Heart left ventricle (tissue), 16 donors: ENCODE measurements around the gene ZP4. TPM values are rescaled to one million over a fixed set of nuclear protein-coding genes. Genes with fewer than 3 reads are reported as not detected.

Source experiments
- ATAC-seq, 4 donors: fragments of 200-7000 bp; cut with Tn5 transposase; one replicate each; pipeline ENCODE4 v1.9.1; 2020 to 2022; ENCODE audit warnings: moderate library complexity in 4 of 4, mild to moderate bottlenecking in 3 of 4, moderate number of reproducible peaks in 1 of 4
- DNase-seq, 5 donors: peaks; one replicate each; pipeline ENCODE4 v3.0.0-alpha.2; 2020
- H3K27ac ChIP-seq, 12 donors: fragments of 200-600 bp; sonication (generic) in 4 of 12; one replicate each; pipeline versions ENCODE4 v1.5.0 to v1.8.0; 2016 to 2022; ENCODE audit warnings: mild to moderate bottlenecking in 2 of 12
- H3K27me3 ChIP-seq, 9 donors: fragments of 200-600 bp; sonication (generic) in 2 of 9; one replicate each; pipeline versions ENCODE4 v1.5.1 to v1.8.0; 2016 to 2022; ENCODE audit warnings: mild to moderate bottlenecking in 3 of 9
- H3K36me3 ChIP-seq, 9 donors: fragments of 200-600 bp; sonication (generic) in 2 of 9; one replicate each; pipeline versions ENCODE4 v1.5.0 to v1.8.0; 2018 to 2022; ENCODE audit warnings: mild to moderate bottlenecking in 2 of 9
- H3K4me1 ChIP-seq, 12 donors: fragments of 200-600 bp; sonication (generic) in 4 of 12; one replicate each; pipeline versions ENCODE4 v1.5.0 to v1.8.0; 2016 to 2022; ENCODE audit warnings: mild to moderate bottlenecking in 3 of 12
- H3K4me3 ChIP-seq, 12 donors: fragments of 200-600 bp; sonication (generic) in 4 of 12; one replicate each; pipeline versions ENCODE4 v1.5.0 to v1.8.0; 2017 to 2022; ENCODE audit warnings: mild to moderate bottlenecking in 9 of 12, moderate library complexity in 4 of 12
- H3K9me3 ChIP-seq, 12 donors: fragments of 200-600 bp; sonication (generic) in 4 of 12; one replicate each; pipeline versions ENCODE4 v1.5.0 to v1.8.0; 2016 to 2022; ENCODE audit warnings: mild to moderate bottlenecking in 1 of 12
- POLR2A ChIP-seq, 2 donors: fragments of 450-650 bp; IDR thresholded peaks; one replicate each; pipeline ENCODE4 v1.6.1; 2017; ENCODE audit warnings: antibody characterized with exemption in 2 of 2, mild to moderate bottlenecking in 2 of 2, moderate library complexity in 2 of 2
- WGBS, 4 donors: extraction: QIAGEN DNeasy Blood & Tissue Kit in 2 of 4; methylation state at CpG; one replicate each; pipeline versions ENCODE4 v1.1.5 to v1.1.7; 2013 to 2018; 5-methylcytosine and 5-hydroxymethylcytosine counted together
- intact Hi-C, 10 donors: fragments of 100-400 bp; cut with DNase I; formaldehyde crosslinking; loops; one replicate each; pipeline versions ENCODE4 v1.11.1 to v1.14.2; 2022
- polyA plus RNA-seq, 2 donors: library from polyadenylated mRNA; stranded (reverse); fragments of 200-250 nt; gene quantifications; one replicate each; pipeline ENCODE4 v1.2.3, GENCODE V29; 2013
- total RNA-seq, 9 donors: library from RNA; depleted of rRNA in 2 of 9; stranded (reverse); fragments of >200 nt in 2 of 9; fragmentation: NEBNext Ultra II Directional in 3 of 9; extraction: Animal tissue kit (Norgen Biotek cat#: 25700) in 3 of 9; gene quantifications; one replicate each; pipeline versions ENCODE4 v1.1.0 to v1.2.4, GENCODE V29; 2016 to 2023
- TF ChIP-seq, protein P1 (sequence below), 12 donors: fragments of 200-600 bp; sonication (generic) in 4 of 12; IDR thresholded peaks; one replicate each; pipeline versions ENCODE4 v1.5.0 to v1.8.0; 2018 to 2022; ENCODE audit warnings: antibody characterized with exemption in 12 of 12, mild to moderate bottlenecking in 5 of 12
- donor health status: ischemic (EF 13 %, LVEDD 7.1; RV severe dilation, severe dysfunction).
- donor health status: healthy with polysubstance abuse.
- donor health status: DM: no; HTN: yes; CAD: no.
- donor health status: DM: no; HTN: no; CAD: no.
- donor health status: ischemic (EF 25% LVEDD 6.9; RV normal size, moderate dysfunction).
- donor health status: ischemic (EF 25% LVEDD 5.7; RV mildly dilated, moderate dysfunction).
- donor health status: healthy.
- donor health status: DM: yes; HTN: yes; CAD: no.
- donor health status: ischemic (EF 35%, LVEDD 5.7; RV mildly dilated, moderate dysfunction).
- donor health status: nonischemic (EF 11% LVEDD 7.7; RV severe dilation, severe dysfunction).
- donor health status: DM: yes; HTN: yes; CAD: no.
- donor health status: PGD.
- donor health status: ischemic (EF 29% LVEDD 5.4; RV normal size, mild dysfunction).
- donor health status: nonischemic (EF 23%, LVEDD 6.1; RV moderate dilation, normal function).

The ZP4 gene
- total and polyA plus RNA-seq, 11 donors = not detected

DNA sequence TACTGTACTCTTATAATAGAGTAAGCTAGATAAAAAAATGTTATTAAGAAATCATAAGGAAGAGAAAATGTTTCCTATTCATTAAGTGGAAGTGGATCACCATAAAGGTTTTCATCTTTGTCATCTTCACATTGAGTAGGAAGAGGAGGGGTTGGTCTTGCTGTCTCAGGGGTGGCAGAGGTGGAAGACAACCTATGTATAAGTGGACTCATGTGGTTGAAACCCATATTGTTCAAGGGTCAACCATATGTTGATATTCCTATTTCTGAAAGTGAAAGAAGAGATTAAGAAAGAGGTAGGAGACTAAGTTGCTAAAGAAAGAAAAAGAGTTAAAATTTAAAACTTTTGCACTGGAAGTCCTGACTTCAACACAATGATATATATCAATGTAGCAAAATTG, 4.9 kb upstream of the ZP4 start:
- no peaks in the 10 kb centered on the region for H3K36me3 ChIP-seq
- DNase-seq = no peak
- H3K27ac ChIP-seq = no peak overlapping the region
- ATAC-seq = no peak
- H3K4me3 ChIP-seq = no peak overlapping the region
- H3K27me3 ChIP-seq = no peaks in the 10 kb centered on the region
- no peaks in the 10 kb centered on the region for H3K4me1 ChIP-seq
- no peak for TF ChIP-seq POLR2A (IDR thresholded peaks at IDR 0.05)
- TF ChIP-seq, protein P1, sequence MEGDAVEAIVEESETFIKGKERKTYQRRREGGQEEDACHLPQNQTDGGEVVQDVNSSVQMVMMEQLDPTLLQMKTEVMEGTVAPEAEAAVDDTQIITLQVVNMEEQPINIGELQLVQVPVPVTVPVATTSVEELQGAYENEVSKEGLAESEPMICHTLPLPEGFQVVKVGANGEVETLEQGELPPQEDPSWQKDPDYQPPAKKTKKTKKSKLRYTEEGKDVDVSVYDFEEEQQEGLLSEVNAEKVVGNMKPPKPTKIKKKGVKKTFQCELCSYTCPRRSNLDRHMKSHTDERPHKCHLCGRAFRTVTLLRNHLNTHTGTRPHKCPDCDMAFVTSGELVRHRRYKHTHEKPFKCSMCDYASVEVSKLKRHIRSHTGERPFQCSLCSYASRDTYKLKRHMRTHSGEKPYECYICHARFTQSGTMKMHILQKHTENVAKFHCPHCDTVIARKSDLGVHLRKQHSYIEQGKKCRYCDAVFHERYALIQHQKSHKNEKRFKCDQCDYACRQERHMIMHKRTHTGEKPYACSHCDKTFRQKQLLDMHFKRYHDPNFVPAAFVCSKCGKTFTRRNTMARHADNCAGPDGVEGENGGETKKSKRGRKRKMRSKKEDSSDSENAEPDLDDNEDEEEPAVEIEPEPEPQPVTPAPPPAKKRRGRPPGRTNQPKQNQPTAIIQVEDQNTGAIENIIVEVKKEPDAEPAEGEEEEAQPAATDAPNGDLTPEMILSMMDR (IDR thresholded peaks at IDR 0.05) = no peak
- intact Hi-C loops = no loop called here
- H3K9me3 ChIP-seq = no peaks in the 10 kb centered on the region

DNA sequence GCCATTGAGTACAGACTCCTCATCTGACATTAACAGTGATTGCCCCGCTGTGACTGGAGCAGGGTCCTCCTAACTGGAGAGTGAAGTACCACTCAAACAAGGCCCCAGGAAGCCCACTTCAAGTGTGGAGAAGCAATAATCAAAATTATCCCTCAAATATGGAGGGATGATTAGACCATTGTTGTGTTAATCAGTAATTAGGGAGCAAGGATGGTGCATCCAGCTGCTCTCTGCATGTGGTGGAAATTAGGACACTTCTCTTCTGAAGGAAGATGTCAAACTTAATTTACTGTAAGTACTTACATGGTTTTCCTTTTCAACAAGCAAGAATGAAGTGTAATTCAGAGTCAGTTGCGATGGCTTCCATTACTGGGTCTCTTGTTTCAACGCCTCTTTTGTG, 3.4 kb upstream of the ZP4 start:
- 85 to 92% (median 89%) methylated on average over 3 of the region's 3 CpGs for WGBS, 4 donors
- H3K4me1 ChIP-seq = no peaks in the 10 kb centered on the region
- DNase-seq (no peak), ATAC-seq (no peak)
- H3K27ac ChIP-seq = no peak overlapping the region
- H3K36me3 ChIP-seq = no peaks in the 10 kb centered on the region
- intact Hi-C loops = no loop called here
- H3K4me3 ChIP-seq = no peak overlapping the region
- no peaks in the 10 kb centered on the region for H3K27me3 ChIP-seq
- TF ChIP-seq, protein P1 (IDR thresholded peaks at IDR 0.05) = no peak
- no peak for TF ChIP-seq POLR2A (IDR thresholded peaks at IDR 0.05)
- no peaks in the 10 kb centered on the region for H3K9me3 ChIP-seq

DNA sequence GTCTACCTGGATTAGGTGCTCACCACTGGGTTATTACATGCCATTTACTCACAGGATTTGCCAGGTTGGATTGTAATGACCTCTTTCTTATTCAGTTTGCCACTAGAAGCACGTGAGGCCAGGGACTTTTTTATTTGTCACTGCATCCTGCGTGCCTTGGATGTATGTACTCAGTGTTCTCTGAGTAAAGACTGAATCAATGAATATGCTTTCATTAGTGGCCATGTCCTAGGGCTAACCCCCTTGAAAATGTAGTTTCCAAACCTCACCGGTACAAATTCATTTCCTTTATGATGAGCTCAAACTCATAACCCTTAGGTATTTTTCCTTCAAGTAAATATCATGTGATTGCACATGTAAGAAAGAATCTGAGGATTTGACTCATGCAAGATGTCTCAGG, 1.3 kb upstream of the ZP4 start:
- no peak for DNase-seq
- 72 to 83% (median 76%) methylated on average over 3 of the region's 3 CpGs for WGBS, 4 donors
- TF ChIP-seq POLR2A (IDR thresholded peaks at IDR 0.05) = no peak
- TF ChIP-seq, protein P1 (IDR thresholded peaks at IDR 0.05) = no peak
- Histone ChIP-seq H3K4me3 (no peak overlapping the region), H3K27ac (no peak overlapping the region), H3K36me3 (no peaks in the 10 kb centered on the region), H3K27me3 (no peaks in the 10 kb centered on the region), H3K9me3 (no peaks in the 10 kb centered on the region), H3K4me1 (no peaks in the 10 kb centered on the region)
- ATAC-seq = no peak
- intact Hi-C loops = no loop called here

DNA sequence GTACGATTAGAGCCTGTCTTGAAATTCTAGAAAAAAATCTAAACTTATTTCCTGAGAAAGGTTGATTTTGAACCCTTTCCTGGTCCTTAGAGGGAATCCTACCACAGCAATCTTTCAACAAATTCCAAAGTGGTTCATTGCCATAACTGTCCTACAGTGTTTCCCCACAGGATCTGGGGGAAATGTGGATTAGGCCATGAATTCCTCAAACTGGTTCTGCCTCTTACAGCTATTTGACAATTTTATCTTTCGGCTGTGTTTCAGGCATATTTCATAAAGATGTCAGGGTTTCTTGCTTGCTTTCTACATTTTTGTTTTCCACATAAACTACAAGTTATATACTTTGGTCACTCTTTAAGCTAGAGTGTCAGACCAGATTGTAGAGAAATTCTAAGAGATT, 544 bp upstream of the ZP4 start:
- no peak overlapping the region for H3K27ac ChIP-seq
- H3K4me3 ChIP-seq = no peak overlapping the region
- H3K27me3 ChIP-seq = no peaks in the 10 kb centered on the region
- no peaks in the 10 kb centered on the region for H3K9me3 ChIP-seq
- intact Hi-C loops = no loop called here
- no peak for DNase-seq
- ATAC-seq = no peak
- 72 to 80% (median 73%) methylated on average over 2 of the region's 2 CpGs for WGBS, 4 donors
- H3K4me1 ChIP-seq = no peaks in the 10 kb centered on the region
- TF ChIP-seq POLR2A (IDR thresholded peaks at IDR 0.05) = no peak
- TF ChIP-seq, protein P1 (IDR thresholded peaks at IDR 0.05) = no peak
- no peaks in the 10 kb centered on the region for H3K36me3 ChIP-seq
